HG03103 (cell line): Measurements from ENCODE around the gene PARPBP.
"Not testable (repeated sequence)": the region's sequence is repeated elsewhere in the genome, so short reads cannot be mapped to it uniquely, and the experiment has no call there.

Source experiments
- ATAC-seq: cut with Tn5 transposase; IDR thresholded peaks from one replicate; pipeline ENCODE4 v1.9.1; 2021; ENCODE audit warnings: low read depth; ENCODE audit not compliant: unreplicated experiment

Gene PARPBP, protein sequence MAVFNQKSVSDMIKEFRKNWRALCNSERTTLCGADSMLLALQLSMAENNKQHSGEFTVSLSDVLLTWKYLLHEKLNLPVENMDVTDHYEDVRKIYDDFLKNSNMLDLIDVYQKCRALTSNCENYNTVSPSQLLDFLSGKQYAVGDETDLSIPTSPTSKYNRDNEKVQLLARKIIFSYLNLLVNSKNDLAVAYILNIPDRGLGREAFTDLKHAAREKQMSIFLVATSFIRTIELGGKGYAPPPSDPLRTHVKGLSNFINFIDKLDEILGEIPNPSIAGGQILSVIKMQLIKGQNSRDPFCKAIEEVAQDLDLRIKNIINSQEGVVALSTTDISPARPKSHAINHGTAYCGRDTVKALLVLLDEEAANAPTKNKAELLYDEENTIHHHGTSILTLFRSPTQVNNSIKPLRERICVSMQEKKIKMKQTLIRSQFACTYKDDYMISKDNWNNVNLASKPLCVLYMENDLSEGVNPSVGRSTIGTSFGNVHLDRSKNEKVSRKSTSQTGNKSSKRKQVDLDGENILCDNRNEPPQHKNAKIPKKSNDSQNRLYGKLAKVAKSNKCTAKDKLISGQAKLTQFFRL

DNA sequence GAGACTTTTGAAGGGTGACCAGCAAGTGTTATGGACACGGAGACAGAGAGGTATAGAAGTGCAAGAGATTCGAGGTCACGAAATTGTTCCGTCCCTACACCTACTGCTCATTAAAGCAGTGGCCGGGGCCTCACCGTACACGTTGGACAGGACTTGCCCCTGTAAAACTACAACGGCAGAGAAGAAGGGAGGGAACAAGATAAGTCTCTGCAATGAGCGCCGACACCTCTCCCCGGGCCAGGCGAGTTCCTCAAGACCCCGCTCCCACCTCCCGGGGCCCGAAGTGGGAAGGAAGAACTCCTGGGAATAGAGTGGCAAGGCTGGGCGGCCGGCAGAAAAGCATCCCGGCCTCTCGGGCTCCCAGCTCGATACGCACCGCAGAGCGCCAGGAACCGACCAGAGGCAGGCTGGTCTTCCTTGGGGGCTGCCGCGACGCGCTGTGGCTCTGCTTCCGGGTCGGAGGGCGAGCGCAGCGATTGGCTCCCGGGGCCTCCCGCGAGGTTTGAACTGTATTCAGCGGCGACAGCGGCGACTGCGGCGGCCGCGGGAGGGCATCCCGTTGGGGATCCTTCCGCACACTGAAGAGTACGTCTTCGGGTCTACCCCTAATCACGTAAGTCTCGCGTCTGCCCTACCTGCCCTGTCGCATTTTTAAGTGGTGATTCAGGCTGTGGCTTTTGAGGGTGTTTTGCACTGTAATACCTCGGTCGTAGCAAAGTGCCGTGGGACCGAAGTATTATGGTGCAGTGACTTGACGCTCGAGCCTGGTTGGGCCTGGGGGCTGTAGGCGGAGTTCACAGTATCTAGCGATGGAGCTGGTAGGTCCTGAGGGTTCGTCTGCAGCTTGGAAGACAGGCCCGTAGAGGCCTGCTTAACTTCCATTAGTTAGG, at the start of gene PARPBP, which contains the start of gene NUP37:
Gene PARPBP (plus strand): TSS at position 510 of the 890 bp plus-strand sequence. CDS start 3,706 bp downstream, outside the sequence.
Gene NUP37 (minus strand): TSS at position 441 of the 890 bp plus-strand sequence. CDS start 1,596 bp downstream, outside the sequence.
- ATAC-seq: peak; percentile 96

DNA sequence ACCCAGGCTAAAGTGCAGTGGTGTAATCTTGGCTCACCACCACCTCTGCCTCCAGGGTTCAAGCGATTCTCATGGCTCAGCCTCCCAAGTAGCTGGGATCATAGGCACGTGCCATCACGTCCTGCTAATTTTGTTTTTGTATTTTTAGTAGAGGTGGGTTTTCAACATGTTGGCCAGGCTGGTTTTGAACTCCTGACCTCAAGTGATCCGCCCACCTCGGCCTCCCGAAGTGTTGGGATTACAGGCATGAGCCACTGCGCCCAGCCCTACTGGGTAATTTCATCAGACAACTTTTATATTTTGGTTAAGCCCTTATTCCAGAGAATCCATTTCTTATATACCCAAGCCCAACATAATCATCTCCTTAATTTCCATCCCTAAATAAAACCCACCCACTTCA, 47.9 kb upstream of the PARPBP start:
- not testable (repeated sequence) for ATAC-seq

DNA sequence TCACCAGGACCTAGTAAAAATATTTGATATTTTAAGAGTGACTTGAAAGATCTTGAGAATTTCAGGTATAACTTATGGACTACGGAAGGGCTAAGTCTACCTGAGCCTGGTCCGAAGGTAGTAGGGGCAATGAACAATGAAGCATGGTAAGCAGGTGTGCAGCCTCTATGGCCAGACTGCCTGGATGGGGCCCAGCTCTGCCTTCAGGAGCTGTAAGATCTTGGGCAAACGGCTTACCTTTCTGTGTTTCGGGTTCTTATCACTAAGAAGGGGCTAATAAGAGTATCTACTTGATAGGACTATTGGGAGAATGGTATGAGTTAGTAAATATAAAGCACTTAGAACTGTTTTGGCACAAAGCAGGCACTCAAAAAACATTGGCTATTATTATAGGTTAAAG, 39.1 kb upstream of the PARPBP start:
- no peak for ATAC-seq

DNA sequence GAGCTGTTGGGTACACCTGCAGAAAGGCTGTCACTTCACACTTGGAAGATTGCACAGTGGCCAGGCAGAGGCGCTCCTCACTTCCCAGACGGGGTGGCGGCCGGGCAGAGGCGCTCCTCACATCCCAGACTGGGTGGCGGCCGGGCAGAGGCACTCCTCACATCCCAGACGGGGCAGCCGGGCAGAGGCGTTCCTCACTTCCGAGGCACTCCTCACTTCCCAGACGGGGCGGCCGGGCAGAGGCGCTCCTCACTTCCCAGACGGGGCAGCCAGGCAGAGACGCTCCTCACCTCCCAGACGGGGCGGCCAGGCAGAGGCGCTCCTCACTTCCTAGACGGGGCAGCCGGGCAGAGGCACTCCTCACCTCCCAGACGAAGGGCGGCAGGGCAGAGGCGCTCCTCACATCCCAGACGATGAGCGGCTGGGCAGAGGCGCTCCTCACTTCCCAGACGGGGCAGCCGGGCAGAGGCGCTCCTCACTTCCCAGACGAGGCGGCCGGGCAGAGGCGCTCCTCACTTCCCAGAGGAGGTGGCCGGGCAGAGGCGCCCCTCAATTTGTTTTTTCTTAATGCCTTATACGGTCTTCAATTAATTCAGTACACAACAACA, 30.7 kb upstream of the PARPBP start:
- ATAC-seq: not testable (repeated sequence)

DNA sequence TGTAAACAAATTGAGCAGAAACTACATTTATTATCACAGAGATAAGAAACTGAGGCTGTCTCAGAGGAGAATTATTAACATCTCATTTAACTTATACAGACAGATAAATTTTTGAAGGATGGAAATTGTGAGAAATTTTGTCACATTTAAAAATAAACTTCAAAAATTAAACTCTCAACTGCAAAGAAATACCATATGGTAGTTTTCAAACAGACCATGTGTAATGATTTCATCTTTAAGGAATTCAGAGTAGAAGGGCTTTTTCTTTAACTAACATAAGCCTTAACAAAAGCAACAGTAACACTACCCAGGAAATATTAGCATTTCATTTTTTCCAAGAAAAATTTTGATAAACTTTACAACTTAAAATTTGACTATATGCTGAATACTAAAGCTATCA, 26.7 kb upstream of the PARPBP start:
- ATAC-seq: no peak

DNA sequence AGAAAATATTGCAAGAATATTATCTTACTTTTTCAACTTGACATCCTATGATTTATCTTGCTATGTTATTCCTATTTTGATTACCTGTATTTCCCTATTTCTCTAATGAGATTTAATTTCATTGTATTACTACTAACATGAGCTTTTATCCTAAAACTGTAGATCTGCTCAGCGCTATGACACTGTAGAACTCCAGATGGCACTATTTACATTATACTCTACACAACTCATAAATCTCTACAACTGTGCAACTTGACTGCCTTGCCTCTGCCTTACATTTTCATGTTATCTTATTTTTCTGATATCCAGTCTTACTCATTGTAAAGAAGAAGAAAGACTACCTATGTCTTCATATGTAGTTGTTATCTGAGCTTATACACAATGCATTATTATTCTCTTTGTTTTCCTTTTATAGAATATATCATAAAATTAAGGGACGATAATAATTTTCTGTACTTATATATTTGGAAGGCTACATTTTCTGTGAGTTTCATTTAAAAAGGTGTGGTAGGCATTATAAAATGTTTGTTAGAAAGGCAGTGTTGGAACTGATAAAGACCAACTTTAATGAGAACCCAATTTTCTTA, 24.2 kb upstream of the PARPBP start:
- no peak for ATAC-seq

DNA sequence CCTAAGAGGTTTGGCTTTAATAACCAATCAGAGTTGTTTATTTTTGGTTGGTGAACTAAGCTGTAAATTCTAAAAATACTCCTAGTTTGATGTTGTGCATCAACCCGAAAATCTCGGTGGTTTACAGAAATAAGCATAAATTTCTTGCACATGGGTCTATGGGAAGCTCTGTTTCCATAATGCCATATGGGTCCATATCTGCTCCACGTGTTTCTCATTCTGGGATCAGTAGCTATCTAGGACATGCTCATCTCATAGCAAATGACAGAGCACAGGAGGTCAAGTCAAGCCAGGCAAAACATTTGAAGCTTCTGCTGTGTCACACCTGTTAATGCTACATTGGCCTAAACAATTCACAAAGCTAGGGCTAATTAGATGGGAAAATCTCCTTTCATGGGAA, 23.1 kb upstream of the PARPBP start:
- no peak for ATAC-seq

DNA sequence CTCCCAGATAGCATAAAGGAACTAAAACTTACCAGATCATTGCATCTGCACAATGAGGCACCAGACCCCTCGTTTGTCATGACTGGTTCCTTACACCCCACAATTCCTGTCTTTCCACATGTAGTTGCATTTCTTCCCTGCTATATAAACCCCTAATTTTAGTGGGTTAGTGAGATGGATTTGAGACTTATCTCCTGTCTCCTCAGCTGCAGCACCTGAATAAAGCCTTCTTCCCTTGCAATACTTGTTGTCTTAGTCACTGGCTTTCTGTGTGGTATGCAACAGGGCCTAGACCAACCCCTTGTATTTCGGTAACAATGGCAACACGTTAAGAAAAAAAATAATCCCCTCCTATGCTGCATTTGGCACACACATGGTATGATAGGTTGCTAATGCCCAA, 13.1 kb upstream of the PARPBP start:
- ATAC-seq: no peak

DNA sequence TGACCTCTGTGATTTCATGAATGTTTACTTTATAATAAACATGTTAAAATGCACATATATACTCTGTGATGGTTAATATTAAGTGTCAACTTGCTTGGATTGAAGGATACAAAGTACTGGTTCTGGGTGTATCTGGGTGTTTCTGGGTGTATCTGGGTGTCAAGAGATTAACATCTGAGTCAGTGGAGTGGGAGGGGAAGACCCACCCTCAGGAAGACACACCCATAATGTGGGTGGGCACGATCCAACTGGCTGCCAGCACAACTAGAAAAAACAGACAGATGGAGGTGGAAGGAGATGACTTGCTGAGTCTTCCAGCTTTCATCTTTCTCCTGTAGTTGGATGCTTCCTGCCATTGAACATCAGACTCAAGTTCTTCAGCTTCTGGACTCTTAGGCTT, 12.0 kb upstream of the PARPBP start:
- ATAC-seq: no peak

DNA sequence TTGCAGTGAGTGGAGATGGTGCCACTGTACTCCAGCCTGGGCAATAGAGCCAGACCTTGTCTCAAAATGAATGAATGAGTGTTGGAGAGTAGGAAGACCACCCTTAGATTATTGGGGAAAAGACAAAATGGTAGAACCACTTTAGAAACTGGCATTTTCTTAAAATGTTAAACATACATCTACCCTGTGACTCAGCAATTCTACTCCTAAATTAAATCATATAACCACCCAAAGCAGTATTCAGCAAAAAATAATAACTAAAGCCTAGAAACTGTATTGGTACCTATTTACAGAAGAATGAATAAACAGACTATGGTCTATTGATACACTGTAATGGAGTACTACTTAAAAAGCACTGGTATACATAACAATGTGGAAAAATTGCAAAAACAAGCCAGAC, 9.2 kb upstream of the PARPBP start:
- no peak for ATAC-seq

DNA sequence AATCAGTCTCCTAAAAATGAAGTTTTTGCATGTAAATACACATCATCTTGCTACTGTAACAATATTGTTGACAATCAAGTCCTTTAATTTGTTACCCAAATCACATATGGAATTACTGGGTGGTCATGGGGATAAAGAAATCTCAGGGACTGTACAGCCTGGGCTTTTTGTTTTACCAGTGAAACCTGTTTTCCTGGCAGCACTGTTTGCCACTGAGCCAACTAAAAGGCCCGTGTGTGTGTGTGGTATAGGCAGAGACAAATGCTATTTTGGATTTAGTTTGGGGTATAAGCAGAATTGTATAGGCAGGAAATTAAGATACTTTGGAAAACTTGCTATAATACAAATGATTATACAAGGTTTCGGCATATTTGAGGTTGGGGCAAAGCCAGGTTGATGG, 5.8 kb upstream of the PARPBP start:
- no peak for ATAC-seq

DNA sequence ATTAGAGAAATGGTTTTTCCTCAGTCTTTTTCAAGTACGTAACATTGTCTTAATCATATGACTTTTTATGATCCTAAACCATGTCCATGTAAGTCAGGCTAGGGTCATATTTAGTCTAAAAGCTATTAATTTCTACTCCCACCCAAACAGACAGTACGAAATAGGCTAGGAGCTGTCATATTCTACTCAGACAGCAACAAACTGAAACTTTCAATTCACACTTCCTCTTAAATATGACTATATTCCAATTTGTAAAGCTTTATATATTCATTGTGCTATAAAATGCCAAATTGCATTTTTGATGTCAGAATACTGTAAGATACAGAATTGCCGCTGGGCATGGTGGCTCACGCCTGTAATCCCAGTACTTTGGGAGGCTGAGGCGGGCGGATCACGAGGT, 3.6 kb upstream of the PARPBP start:
- no peak for ATAC-seq

DNA sequence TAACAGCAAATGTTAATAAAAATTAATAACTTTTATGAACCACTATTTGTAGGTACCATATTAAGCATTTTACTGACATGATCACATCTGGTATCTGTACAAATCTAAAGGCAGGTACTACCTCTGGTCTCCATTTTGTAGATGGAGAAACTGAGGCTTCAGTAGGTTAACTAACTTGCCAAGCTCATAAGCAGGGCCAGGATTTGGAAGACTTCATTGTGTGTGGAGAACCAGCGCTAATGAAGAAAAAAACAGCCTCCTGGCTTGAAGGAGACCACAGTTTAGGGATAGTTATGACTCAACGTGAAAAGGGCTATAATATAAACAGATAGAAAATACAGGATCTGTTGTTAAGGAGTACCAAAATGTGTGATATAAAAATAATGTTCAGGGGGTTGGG, 1.1 kb upstream of the PARPBP start:
- no peak for ATAC-seq

DNA sequence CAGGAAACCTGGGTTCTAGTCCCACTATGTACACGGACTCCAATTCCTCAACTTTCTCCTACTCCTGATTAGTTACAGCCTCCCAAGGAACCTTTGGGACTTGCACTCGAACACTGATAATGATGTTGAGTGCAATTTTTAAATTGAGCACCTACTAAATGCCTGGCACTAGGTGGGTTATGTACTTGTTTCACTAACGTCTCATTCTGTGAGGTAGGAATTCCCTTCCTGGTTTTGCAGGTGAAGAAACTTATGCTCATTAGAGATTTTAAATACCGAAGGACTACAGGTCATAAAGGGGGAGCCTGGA, 536 bp downstream of the PARPBP start:
- no peak for ATAC-seq

DNA sequence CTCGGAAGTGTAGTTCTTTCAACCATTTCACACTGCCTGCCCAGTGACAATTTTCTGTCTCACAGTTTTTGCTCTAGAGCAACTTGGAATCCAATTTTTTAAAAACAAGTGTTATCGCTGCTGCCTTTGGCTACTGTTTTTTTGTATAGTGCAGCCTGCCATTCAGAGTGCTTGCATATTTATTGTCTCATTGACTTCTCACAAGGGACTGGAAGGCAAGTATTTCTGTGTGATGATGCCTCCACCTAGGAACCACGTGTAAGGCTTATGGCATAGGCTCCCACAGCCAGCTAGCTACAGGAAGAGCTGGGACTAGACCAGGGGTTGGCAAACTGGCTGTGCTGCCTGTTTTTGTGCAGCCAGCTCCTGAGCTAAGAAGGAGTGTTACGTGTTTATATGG, 903 bp downstream of the PARPBP start:
- ATAC-seq: no peak

DNA sequence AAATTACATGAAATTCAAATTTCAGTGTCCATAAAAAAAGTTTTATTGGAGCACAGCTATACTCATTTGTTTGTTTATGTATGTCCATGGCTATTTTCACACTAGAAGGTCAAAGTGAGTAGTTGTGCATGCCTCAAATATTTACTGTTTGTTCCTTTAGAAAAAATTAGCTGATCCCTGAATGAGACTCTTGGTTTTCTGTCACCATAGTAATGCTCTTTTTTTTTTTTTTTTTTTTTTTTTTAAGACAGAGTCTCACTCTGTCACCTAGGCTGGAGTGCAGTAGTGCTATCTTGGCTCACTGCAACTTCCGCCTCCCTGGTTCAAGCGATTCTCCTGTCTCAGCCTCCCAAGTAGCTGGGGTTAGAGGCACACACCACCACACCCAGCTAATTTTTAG, 1.3 kb downstream of the PARPBP start:
- not testable (repeated sequence) for ATAC-seq

DNA sequence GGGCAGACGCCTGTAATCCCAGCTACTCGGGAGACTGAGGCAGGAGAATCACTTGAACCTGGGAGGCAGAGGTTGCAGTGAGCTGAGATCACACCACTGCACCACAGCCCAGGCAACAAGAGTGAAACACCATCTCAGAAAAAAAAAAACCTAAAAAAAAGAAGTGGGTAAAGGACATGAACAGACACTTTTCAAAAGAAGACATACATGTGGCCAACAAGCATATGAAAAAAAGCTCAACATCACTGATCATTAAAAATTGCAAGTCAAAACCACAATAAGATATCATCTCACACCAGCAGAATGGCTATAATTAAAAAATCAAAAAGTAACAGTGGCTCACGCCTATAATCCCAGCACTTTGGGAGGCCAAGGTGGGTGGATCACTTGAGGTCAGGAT, 10.7 kb downstream of the PARPBP start:
- ATAC-seq: not testable (repeated sequence)

DNA sequence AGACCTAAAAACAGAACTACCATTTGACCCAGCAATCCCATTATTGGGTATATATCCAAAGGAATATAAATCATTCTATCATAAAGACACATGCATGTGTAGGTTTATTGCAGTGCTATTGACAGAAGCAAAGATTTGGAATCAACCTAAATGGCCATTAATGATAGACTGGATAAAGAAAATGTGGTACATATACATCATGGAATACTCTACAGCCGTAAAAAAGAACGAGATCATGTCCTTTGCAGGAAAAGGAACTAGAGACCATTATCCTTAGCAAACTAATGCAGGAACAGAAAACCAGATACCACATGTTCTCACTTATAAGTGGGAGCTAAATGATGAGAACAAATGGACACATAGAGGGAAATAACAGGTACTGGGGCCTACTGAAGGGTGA, 11.5 kb downstream of the PARPBP start:
- ATAC-seq: not testable (repeated sequence)

DNA sequence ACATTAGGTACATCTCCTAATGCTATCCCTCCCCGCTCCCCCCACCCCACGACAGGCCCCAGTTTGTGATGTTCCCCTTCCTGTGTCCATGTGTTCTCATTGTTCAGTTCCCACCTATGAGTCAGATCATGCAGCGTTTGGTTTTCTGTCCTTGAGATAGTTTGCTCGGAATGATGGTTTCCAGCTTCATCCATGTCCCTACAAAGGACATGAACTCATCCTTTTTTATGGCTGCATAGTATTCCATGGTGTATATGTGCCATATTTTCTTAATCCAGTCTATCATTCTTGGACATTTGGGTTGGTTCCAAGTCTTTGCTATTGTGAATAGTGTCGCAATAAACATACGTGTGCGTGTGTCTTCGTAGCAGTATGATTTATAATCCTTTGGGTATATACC, 17.6 kb downstream of the PARPBP start:
- not testable (repeated sequence) for ATAC-seq

DNA sequence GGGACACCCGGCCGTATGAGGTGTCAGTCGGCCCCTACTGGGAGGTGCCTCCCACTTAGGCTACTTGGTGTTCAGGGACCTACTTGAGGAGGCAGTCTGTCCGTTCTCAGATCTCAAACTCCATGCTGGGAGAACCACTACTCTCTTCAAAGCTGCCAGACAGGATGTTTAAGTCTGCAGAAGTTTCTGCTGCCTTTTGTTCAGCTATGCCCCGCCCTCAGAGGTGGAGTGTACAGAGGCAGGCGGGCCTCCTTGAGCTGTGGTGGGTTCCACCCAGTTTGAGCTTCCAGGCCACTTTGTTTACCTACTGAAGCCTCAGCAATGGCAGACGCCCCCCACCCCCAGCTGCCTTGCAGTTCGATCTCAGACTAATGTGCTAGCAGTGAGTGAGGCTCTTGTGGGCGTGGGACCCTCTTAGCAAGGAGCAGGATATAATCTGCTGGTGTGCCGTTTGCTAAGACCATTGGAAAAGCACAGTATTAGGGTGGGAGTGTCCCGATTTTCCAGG, 22.9 kb downstream of the PARPBP start:
- ATAC-seq: not testable (repeated sequence)
